H1 (cell line): Measurements from ENCODE around the gene ZNF358. TPM values are rescaled to one million over a fixed set of nuclear protein-coding genes. Genes with fewer than 3 reads are reported as not detected.

Source experiments
- KDM4A ChIP-seq: IDR thresholded peaks from one replicate; pipeline ENCODE4 v1.7.1; 2012; ENCODE audit warnings: low read depth, mild to moderate bottlenecking, moderate library complexity, low read length, inconsistent platforms; ENCODE audit not compliant: severe bottlenecking
- polyA plus RNA-seq, 7 experiments: library from polyadenylated mRNA; depleted of rRNA in 3 of 7; stranded (reverse) in 5 of 7; unstranded in 2 of 7; fragments of >200 nt in 5 of 7; fragments of 200-250 nt in 2 of 7; gene quantifications; 1 replicate in 5 of 7; 2 replicates in 1 of 7; 4 replicates in 1 of 7; pipeline versions ENCODE4 v1.2.1 to v1.2.3, GENCODE V29; 2011 to 2013; ENCODE audit warnings: missing spikeins in 2 of 7, mixed read lengths in 2 of 7
- total RNA-seq: library from RNA; stranded (reverse); fragmentation: NEBNext Ultra II Directional; extraction: Animal tissue kit (Norgen Biotek cat#: 25700); gene quantifications from 2 replicates; pipeline ENCODE4 v1.2.1, GENCODE V29; 2021
- TF ChIP-seq, protein P1 (sequence below): fragments of 300-600 bp; sonication (generic); IDR thresholded peaks from 2 replicates; pipeline ENCODE4 v1.7.1; 2012; ENCODE audit warnings: low read length, moderate library complexity, mild to moderate bottlenecking, inconsistent platforms; ENCODE audit not compliant: insufficient replicate concordance

Gene ZNF358
- total and polyA plus RNA-seq, 2 of the 8 experiments (the other 6 are each of a cell fraction or from before 2014, with no cell fraction given): 40.0 to 60.3 TPM

DNA sequence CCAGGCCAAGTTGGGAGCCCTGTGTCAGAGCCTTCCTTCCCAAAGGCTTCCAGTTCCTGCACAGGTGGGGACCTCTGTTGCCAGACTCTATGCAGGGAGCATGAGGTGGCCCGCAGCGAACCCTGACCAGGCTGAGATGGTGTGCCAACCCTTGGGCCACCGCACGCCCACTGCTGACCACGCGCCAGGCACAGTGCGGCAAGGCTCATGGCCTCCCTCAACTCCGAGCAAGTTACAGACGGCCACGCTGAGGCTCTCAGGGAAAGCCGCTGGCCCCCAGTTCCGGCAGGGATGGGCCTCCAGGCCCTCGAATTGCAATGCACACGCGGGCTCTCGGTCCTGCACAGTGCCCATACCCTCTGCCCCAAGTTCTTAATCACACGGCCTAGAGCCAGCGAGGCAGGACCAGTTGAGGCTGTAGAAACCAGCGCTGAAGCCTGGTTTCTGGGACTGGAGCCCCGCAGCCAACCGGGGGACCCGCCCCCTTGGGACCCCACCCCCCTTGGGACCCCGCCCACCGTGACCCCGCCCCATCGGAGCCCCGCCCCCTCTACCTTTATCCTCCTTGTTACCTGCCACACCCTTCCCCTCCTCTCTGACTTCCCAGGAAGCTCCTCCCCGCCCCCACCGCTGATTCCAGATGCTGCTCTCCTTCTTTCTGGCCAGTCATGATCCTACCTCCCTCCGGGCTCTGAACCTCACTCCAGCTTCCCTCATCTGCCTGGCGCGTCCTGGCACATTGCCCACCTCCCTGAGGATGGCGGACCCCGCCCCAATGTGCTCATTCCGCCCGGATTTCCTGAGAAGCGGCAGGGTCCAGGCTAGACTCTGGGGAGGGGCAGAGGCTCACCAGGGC lies 33.1 kb upstream of the ZNF358 start (continued):
- TF ChIP-seq, protein P1, sequence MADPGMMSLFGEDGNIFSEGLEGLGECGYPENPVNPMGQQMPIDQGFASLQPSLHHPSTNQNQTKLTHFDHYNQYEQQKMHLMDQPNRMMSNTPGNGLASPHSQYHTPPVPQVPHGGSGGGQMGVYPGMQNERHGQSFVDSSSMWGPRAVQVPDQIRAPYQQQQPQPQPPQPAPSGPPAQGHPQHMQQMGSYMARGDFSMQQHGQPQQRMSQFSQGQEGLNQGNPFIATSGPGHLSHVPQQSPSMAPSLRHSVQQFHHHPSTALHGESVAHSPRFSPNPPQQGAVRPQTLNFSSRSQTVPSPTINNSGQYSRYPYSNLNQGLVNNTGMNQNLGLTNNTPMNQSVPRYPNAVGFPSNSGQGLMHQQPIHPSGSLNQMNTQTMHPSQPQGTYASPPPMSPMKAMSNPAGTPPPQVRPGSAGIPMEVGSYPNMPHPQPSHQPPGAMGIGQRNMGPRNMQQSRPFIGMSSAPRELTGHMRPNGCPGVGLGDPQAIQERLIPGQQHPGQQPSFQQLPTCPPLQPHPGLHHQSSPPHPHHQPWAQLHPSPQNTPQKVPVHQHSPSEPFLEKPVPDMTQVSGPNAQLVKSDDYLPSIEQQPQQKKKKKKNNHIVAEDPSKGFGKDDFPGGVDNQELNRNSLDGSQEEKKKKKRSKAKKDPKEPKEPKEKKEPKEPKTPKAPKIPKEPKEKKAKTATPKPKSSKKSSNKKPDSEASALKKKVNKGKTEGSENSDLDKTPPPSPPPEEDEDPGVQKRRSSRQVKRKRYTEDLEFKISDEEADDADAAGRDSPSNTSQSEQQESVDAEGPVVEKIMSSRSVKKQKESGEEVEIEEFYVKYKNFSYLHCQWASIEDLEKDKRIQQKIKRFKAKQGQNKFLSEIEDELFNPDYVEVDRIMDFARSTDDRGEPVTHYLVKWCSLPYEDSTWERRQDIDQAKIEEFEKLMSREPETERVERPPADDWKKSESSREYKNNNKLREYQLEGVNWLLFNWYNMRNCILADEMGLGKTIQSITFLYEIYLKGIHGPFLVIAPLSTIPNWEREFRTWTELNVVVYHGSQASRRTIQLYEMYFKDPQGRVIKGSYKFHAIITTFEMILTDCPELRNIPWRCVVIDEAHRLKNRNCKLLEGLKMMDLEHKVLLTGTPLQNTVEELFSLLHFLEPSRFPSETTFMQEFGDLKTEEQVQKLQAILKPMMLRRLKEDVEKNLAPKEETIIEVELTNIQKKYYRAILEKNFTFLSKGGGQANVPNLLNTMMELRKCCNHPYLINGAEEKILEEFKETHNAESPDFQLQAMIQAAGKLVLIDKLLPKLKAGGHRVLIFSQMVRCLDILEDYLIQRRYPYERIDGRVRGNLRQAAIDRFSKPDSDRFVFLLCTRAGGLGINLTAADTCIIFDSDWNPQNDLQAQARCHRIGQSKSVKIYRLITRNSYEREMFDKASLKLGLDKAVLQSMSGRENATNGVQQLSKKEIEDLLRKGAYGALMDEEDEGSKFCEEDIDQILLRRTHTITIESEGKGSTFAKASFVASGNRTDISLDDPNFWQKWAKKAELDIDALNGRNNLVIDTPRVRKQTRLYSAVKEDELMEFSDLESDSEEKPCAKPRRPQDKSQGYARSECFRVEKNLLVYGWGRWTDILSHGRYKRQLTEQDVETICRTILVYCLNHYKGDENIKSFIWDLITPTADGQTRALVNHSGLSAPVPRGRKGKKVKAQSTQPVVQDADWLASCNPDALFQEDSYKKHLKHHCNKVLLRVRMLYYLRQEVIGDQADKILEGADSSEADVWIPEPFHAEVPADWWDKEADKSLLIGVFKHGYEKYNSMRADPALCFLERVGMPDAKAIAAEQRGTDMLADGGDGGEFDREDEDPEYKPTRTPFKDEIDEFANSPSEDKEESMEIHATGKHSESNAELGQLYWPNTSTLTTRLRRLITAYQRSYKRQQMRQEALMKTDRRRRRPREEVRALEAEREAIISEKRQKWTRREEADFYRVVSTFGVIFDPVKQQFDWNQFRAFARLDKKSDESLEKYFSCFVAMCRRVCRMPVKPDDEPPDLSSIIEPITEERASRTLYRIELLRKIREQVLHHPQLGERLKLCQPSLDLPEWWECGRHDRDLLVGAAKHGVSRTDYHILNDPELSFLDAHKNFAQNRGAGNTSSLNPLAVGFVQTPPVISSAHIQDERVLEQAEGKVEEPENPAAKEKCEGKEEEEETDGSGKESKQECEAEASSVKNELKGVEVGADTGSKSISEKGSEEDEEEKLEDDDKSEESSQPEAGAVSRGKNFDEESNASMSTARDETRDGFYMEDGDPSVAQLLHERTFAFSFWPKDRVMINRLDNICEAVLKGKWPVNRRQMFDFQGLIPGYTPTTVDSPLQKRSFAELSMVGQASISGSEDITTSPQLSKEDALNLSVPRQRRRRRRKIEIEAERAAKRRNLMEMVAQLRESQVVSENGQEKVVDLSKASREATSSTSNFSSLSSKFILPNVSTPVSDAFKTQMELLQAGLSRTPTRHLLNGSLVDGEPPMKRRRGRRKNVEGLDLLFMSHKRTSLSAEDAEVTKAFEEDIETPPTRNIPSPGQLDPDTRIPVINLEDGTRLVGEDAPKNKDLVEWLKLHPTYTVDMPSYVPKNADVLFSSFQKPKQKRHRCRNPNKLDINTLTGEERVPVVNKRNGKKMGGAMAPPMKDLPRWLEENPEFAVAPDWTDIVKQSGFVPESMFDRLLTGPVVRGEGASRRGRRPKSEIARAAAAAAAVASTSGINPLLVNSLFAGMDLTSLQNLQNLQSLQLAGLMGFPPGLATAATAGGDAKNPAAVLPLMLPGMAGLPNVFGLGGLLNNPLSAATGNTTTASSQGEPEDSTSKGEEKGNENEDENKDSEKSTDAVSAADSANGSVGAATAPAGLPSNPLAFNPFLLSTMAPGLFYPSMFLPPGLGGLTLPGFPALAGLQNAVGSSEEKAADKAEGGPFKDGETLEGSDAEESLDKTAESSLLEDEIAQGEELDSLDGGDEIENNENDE: no peak
- TF ChIP-seq KDM4A: no peak
